ENCODE measurements around the gene KIRREL3.

- TF ChIP-seq YY1 (IDR thresholded peaks at IDR 0.05; ENCODE audit: insufficient read depth, insufficient read length) (no peak), SUZ12 (IDR thresholded peaks at IDR 0.05; ENCODE audit: extremely low read depth, insufficient read depth, insufficient read length) (no peak), ZNF274 (IDR thresholded peaks at IDR 0.05; ENCODE audit: low read depth, low read length) (no peak)
Observed at GRCh38 chr11:126886636-126887035, 113.9 kb downstream of the KIRREL3 start.

All from NT2/D1 (cell line).